GM19455 (cell line): ENCODE results near the gene TRPC1.

Experiments
- ATAC-seq: cut with Tn5 transposase; IDR thresholded peaks from one replicate; pipeline ENCODE4 v1.9.1; 2021; ENCODE audit not compliant: unreplicated experiment

The TRPC1 gene

DNA sequence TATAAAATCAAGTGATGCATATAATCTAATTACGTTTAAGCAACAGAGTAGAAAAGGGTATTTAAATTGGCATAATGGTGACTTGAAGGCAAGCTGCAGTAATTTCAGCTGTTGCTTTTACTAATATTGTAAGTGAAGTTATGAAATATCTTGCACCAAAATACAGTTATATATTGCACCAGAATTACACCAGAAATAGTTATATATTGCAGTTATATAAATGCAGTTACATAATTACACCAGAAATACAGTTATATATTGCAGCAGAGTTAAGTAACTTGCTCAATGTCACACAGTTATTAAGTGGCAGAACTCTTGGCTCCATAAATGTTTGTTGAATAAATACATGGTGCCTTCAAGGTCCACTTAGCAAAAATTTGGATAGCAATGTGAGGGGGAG lies 113.7 kb downstream of the TRPC1 start:
- no peak for ATAC-seq

DNA sequence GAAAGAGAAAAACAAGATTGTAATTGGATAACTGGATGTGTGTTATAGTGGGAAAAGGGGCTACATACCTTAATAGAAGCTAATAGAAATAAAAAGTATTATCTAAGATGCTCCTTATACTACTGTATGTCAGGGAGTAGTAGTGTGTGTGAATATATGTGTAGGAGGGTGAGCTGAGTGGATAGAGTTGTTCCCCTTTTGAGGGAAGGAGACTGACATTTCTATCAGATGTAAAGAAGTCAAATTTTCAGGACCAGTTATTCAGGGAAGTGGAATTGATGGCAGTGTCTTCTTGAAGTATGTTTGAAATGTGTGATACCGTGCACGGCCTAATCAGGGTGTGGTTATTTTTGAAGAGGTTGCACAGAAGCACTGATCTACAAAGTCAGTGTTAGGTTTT lies 116.0 kb downstream of the TRPC1 start:
- ATAC-seq, result no peak

DNA sequence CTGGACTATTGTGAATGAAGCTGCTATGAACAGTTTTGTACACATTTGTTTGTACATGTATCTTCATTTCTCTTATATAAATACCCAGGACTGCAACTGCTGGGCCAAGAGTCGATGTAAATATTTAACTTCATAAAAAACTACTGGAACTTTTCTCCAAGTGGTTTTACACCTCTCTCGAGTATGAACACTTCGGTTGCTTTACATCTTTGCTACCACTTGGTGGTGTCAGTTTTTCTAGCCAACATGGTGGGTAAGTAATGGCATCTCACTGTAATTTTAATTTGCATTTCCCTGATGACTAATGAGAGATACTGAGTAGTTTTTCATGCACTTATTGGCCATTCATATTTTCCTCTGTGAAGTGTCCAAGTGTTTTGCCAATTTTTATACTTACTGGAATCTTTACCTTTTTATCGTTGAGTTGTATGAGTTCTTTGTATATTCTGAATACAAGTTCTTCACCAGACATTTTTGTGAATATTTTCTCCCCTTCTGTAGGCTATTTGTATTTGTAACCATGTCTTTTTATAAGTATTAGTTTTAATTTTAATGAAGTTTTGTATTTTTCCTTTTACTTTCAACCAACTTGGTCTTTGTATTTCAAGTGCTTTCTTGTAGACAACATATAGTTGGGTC lies 120.6 kb downstream of the TRPC1 start:
- peak; percentile 77 for ATAC-seq

DNA sequence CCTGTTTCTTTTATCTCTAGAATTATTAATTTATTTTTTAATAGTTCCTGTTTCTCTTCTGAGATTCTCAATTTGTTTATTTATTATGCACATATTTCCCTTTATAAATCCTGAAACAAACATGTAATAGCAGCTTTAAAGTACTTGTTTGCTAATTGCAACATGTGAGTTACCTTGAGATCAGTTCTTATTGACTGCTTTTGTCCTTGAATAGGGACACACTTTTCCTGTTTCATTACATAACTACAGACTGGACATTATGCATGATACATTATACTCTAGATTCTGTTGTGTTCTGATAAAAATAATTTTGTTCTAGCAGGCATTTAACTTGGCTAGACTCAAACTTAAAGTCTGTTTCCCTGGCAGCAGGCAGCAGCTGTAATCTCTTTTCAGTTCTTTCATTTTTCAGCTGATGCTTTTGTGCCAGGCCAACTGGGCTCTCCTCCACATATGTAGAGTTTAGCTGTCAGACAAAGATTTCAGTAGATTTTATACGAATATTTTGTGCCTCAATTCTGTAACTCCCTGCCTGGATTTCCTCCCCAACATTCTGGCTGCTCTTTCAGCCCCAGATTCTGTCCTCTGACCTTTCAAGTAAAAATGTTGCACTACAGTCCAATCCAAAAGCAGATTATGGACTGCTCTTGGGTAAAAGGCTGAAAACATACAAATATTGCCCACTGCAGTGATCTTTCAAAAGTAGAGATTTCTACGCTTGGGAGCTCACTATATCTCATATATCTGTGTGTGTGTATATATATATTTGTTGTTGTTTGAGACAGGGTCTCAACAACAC lies 123.1 kb downstream of the TRPC1 start:
- ATAC-seq, result no peak

DNA sequence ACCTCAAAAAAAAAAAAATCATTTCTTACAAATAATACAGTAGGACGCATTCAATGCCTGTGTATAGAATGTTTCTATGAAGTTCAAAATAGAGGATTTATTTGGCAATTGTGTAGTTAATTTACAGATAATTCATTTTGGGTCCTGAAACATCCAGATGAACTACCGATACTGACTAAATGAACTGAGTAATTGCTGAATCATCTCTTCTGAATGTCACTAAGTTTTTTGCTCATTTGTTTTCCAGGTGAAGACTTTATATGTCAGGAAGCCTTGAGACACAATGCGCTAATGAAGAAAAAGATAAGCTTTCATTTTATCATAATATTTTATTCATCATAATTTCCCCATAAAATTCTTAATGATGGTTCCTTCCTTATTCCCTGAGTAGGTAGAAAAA lies 125.3 kb downstream of the TRPC1 start:
- ATAC-seq, result no peak

DNA sequence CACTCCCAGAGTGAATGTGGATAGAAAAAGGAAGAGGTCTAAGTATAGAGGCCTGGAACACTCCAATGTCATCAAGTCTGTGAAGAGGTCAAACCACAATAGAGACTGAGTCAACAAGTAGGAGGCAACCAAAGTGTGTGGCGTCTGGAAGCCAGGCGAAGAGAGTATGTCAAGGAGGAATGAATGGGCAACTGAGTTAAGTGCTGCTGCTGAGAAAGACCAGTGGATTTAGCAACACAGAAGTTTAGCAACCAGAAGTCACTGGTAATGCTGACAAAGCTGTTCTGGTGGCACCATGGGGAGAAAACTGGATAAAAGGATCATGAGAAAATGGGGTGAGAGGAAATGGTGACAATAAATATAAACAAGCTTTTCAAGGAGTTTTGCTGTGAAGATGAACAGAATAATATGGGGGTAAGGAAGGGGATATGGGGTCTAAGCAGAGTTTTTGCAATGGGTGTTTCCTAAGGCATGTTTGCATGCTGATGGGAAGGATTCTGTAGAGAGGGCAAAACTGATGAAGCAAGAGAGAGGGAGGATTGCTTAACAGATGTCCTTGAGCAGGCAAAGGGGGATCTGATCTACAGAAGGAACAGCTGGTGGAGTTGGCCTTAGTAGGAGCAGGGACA lies 126.7 kb downstream of the TRPC1 start:
- no peak for ATAC-seq

DNA sequence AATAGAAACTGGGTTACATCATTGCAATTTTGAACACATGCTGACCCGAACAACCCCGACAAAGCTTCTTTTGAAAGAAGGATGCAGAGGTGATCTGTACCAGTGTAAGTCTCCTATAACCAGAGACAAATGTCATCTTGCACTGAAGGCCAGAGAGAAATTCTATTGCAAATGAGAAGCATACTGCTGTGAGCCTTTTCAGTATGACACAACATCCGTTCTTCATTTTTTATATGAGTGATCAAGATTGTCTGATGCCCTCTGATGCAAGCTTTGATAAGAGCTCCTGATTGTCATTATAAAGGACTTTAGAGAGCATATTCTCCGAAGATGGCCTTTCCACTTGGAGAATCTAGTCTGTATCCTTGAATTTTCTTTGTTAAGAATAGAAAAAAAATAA lies 128.2 kb downstream of the TRPC1 start:
- ATAC-seq, result no peak

- ATAC-seq, result no peak
These were observed 129.7 kb downstream of the TRPC1 start for GRCh38 chr3:142853270-142854168.

DNA sequence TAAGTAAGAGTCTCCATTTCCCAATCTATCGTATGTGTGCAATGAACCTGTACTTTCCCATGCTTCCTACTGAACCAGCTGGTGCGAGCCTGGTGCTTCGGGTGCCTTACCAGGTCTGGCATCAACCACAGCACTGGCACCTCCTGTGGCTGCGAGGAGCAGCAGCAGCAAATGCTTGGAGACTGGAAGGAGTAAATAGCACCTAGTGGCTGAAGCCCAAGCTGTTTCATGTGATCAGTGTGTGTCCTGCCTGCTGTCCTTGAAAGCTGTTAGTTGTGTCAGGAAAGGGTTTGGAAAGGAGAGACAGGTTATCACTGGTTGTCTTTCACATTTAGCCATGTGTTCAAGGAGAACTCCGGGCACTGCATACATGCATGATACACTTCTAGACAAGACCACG lies 133.2 kb downstream of the TRPC1 start:
- no peak for ATAC-seq
